ENCODE measurements around the gene ADH4. TPM values are rescaled to one million over a fixed set of nuclear protein-coding genes. Genes with fewer than 3 reads are reported as not detected.

The ADH4 gene
- total RNA-seq, 2 experiments from 2014 or later: not detected

DNA sequence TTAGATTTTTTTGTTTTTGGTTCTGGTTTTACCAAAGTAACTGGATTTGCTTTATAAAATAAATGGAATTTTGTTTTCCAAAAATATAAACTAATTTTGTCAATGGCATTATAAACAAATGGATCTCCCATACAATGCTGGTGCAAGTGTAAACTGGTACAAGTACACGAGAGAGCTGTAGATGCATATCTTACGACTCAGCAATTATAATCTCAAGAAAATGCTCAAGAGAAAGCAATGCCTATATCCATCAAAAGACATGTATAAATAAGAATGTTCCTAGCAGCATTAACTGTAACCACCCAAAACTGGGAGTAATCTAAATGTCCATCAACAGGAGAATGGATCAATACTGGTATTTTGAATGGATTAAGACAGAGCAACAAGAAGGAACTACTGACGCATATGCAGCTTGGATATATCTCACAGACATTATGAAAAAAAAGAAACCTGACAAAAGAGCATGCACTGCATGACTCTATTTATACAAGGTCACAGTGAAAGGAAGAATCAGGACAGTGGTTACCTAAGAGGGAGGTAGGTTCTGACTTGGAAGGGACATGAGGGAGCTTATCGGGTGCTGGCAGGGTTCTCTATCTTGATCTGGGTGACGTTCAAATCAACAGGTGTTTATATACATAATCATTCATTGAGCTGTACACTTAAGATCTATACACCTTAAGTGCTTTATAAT, 65.0 kb downstream of the ADH4 start:
- Mint-ChIP-seq H3K27ac (peak overlapping the region; percentile 52), H3K4me3 (no peak overlapping the region), H3K36me3 (ENCODE audit: low read depth) (peaks cover 59% of the 10 kb centered on the region), H3K9me3 (ENCODE audit: low read depth) (no peaks in the 10 kb centered on the region), H3K27me3 (no peaks in the 10 kb centered on the region), H3K4me1 (peaks cover 2% of the 10 kb centered on the region)
- intact Hi-C loops (cut with DNase I, micrococcal nuclease): no loop called here
- CTCF ChIA-PET: interaction anchor here (0.6 to 1.5 kb wide), 2 partner anchors 23 to 818 kb away, joined by 3 to 9 read pairs; partner anchors contain the start of gene RAP1GDS1
- no peak for ATAC-seq
- POLR2A ChIA-PET: no interaction called here
- no peak for DNase-seq

DNA sequence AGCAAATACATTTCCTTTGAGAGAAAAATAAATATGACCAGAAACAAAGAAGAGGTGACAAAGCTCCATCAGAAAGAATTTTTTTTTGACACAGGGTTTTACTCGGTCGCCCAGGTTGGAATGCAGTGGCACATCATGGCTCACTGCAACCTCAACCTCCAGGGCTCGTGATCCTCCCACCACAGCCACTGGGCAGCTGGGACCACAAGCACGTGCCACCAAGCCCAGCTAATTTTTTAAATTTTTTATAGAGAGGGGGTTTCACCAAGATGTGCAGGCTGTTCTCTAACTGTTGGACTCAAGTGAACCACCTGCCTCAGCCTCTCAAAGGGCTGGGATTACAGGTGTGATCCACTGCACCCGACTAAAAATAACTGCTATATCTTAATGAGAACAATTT, 65.8 kb downstream of the ADH4 start:
- Mint-ChIP-seq H3K4me3 (no peak overlapping the region), H3K27me3 (no peaks in the 10 kb centered on the region), H3K36me3 (ENCODE audit: low read depth) (peaks cover 59% of the 10 kb centered on the region), H3K27ac (no peak overlapping the region), H3K4me1 (no peaks in the 10 kb centered on the region), H3K9me3 (ENCODE audit: low read depth) (no peaks in the 10 kb centered on the region)
- intact Hi-C loops (cut with DNase I, micrococcal nuclease): no loop called here
- ATAC-seq (no peak), DNase-seq (no peak)
- POLR2A ChIA-PET: no interaction called here
- CTCF ChIA-PET: interaction anchor here (1.5 kb wide), 1 partner anchor 22 kb away, joined by 9 read pairs; no protein-coding TSS in a partner anchor

DNA sequence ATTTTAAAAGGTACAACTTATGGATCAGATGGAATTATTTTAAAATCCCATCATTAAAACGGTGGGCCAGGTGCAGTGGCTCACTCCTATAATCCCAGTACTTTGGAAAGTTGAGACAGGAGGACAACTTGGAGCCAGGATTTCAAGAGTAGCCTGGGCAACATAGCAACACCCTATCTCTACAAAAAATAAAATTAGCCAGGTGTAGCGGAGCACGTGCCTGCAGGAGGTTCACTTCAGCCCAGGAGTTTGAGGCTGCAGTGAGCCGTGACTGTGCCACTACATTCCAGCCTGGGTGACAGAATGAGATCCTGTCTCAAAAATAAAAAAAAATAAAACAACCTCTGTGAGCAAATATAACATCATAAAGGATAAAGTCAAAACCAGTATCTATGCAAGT, 66.9 kb downstream of the ADH4 start:
- H3K36me3 Mint-ChIP-seq (ENCODE audit: low read depth): peaks cover 63% of the 10 kb centered on the region
- no peaks in the 10 kb centered on the region for H3K9me3 Mint-ChIP-seq (ENCODE audit: low read depth)
- DNase-seq (no peak), ATAC-seq (no peak)
- intact Hi-C loops (cut with DNase I, micrococcal nuclease): no loop called here
- H3K27me3 Mint-ChIP-seq: no peaks in the 10 kb centered on the region
- POLR2A ChIA-PET: no interaction called here
- no peaks in the 10 kb centered on the region for H3K4me1 Mint-ChIP-seq
- H3K27ac Mint-ChIP-seq: no peak overlapping the region
- CTCF ChIA-PET: no interaction called here
- no peak overlapping the region for H3K4me3 Mint-ChIP-seq

DNA sequence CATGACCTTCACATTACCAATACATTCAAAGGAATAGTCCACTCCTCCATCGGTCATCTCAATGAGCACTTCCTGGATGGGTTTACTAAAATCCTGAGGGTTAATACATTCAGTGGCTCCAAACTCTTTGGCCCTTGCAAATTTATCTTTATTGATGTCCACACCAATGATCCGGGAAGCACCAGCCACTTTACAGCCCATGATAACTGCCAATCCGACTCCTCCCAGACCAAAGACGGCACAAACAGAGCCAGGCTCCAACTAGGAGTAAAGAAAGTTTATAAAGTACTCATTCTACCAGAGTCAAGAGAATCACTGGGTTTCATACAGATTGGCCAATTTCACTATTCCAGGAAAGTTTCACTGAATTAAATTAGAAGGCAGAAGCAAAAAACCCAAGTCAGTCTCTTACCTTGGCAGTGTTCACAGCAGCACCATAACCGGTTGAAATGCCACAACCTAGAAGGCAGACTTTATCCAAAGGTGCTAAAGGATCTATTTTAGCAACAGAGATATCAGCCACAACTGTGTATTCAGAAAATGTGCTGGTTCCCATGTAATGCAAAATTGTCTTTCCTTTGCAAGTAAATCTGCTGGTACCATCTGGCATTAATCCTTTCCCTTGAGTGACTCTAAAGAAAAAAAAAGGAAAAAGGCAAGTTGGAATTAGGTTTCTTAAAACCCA, 67.7 kb downstream of the ADH4 start:
- no peaks in the 10 kb centered on the region for H3K27me3 Mint-ChIP-seq
- H3K9me3 Mint-ChIP-seq (ENCODE audit: low read depth): no peaks in the 10 kb centered on the region
- intact Hi-C loops (cut with DNase I, micrococcal nuclease): no loop called here
- DNase-seq (no peak), ATAC-seq (no peak)
- no peak overlapping the region for H3K4me3 Mint-ChIP-seq
- ChIA-PET CTCF (interaction anchor here (1.2 kb wide), 1 partner anchor 20 kb away, joined by 4 read pairs; no protein-coding TSS in a partner anchor), POLR2A (no interaction called here)
- H3K27ac Mint-ChIP-seq: no peak overlapping the region
- H3K4me1 Mint-ChIP-seq: no peaks in the 10 kb centered on the region
- H3K36me3 Mint-ChIP-seq (ENCODE audit: low read depth): peaks cover 61% of the 10 kb centered on the region

DNA sequence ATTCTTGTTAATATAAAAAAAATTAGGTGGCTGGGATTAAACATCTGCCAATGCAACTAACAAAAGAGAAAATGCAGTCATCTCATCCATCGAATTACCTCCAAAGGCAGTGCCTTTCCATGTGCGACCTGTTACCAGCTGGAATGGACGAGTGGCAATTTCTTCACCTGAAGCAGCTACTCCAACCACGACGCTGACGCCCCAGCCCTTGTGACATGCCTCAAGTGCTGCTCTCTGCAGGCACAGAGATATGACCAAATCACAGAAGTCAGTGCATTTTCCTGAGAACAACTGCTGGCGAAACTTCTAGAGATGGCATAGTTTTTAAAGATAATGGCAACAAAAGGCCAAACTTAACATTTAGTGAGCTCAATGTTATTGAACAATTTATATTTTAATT, 69.3 kb downstream of the ADH4 start:
- DNase-seq: no peak

More for the DNA sequence above, 69.3 kb downstream of the ADH4 start:
- H3K9me3 Mint-ChIP-seq (ENCODE audit: low read depth): no peaks in the 10 kb centered on the region
- intact Hi-C loops (cut with DNase I, micrococcal nuclease): no loop called here
- no peak for ATAC-seq
- ChIA-PET POLR2A (no interaction called here), CTCF (interaction anchor here (0.7 to 1.2 kb wide), 2 partner anchors 12 to 24 kb away, joined by 4 read pairs; no protein-coding TSS in a partner anchor)
- peaks cover 48% of the 10 kb centered on the region for H3K36me3 Mint-ChIP-seq (ENCODE audit: low read depth)
- H3K4me1 Mint-ChIP-seq: no peaks in the 10 kb centered on the region
- no peaks in the 10 kb centered on the region for H3K27me3 Mint-ChIP-seq
- H3K4me3 Mint-ChIP-seq: no peak overlapping the region
- H3K27ac Mint-ChIP-seq: no peak overlapping the region

Other genes with a start within 250 kb of the ADH4 start
- gene EIF4E, start 215.2 kb downstream of the ADH4 start, total RNA-seq: 100 to 1,000 TPM; 132 to 149 TPM
- 10 to 100 TPM; 67.9 to 75.2 TPM for gene METAP1, start 148.6 kb downstream of the ADH4 start, total RNA-seq
- gene ADH5, start 55.5 kb downstream of the ADH4 start, total RNA-seq: 100 to 1,000 TPM in 1 of 2 experiments, 10 to 100 TPM in 1; 81.3 to 119 TPM
- gene ADH6, start 74.9 kb upstream of the ADH4 start, total RNA-seq: not detected
- not detected for gene ADH1A, start 146.7 kb upstream of the ADH4 start, total RNA-seq
- not detected for gene ADH1B, start 177.1 kb upstream of the ADH4 start, total RNA-seq
- not detected for gene ADH1C, start 208.4 kb upstream of the ADH4 start, total RNA-seq

All from activated CD4-positive, alpha-beta T cell treated with anti-CD3 and anti-CD28 coated beads for 36 hours (primary cell).